AG04450 (cell line): ENCODE results near the gene ZMYM1. TPM values are rescaled to one million over a fixed set of nuclear protein-coding genes. Genes with fewer than 3 reads are reported as not detected.

ENCODE experiments used
- CTCF ChIA-PET: fragments of 300-600, 350-600 bp; formaldehyde crosslinking; extraction: SDS; loops from one replicate; lab custom pipeline; 2022; ENCODE audit warnings: antibody characterized with exemption, inconsistent platforms; lab: Charles Lee
- POLR2A ChIA-PET: fragments of 350-600 bp; formaldehyde crosslinking; extraction: SDS; loops from one replicate; lab custom pipeline; 2021; ENCODE audit warnings: antibody characterized with exemption, inconsistent platforms; lab: Yijun Ruan, JAX
- DNase-seq: peaks from one replicate; pipeline ENCODE4 v3.0.0-alpha.2; 2011; ENCODE audit warnings: low read depth, low spot score
- H3K27ac ChIP-seq: one replicate; pipeline ENCODE4 v1.5.1; 2012; ENCODE audit warnings: low read depth, low read length, control low read depth
- H3K27me3 ChIP-seq: one replicate; pipeline ENCODE4 v1.6.0; 2012; ENCODE audit warnings: low read length; ENCODE audit not compliant: control insufficient read depth, insufficient read depth
- H3K4me3 ChIP-seq: 2 replicates; pipeline ENCODE4 v1.5.1; 2011; ENCODE audit warnings: mild to moderate bottlenecking, low read depth, low read length, control low read depth
- H3K9me3 ChIP-seq: 2 replicates; pipeline ENCODE4 v1.5.1; 2012; ENCODE audit warnings: low read length; ENCODE audit not compliant: control insufficient read depth, insufficient read depth
- polyA plus RNA-seq: library from polyadenylated mRNA; depleted of rRNA; stranded (reverse); fragments of >200 nt; gene quantifications from 2 replicates; pipeline ENCODE4 v1.2.3, GENCODE V29; 2011
- TF ChIP-seq, protein P1 (sequence below): IDR thresholded peaks from 2 replicates; pipeline ENCODE4 v1.5.1; 2011; ENCODE audit warnings: low read depth, low read length, control low read depth, inconsistent platforms

Gene ZMYM1
- polyA plus RNA-seq, 1 experiment: 12.9 TPM

GRCh38 chr1:35032384-35032739, 46.8 kb upstream of the ZMYM1 start:
- CTCF ChIA-PET: interaction anchor here (0.5 to 1.0 kb wide), 2 partner anchors 36 to 46 kb away, joined by 3 to 5 read pairs; no protein-coding TSS in a partner anchor

DNA sequence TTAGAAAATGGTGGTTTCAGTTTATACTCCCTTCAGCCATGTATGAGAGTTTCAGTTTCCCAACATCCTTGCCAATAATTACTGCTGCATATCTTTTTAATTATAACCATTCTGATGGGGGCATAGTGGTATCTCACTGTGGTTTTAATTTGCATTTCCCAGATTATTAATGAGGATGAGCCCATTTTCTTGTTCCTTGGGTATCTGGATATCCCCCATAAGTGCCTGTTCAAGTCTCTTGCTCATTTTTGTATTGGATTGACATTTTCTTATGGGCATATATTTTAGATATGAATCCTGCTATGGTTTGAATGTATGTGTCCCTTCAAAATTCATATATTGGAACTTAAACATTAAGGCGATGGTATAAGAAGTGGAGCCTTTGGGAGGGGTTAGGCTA, 45.8 kb upstream of the ZMYM1 start:
- CTCF ChIA-PET: no interaction called here
- Histone ChIP-seq H3K9me3 (no peaks in the 10 kb centered on the region), H3K27ac (no peak overlapping the region), H3K4me3 (no peak overlapping the region), H3K27me3 (no peaks in the 10 kb centered on the region)
- POLR2A ChIA-PET: no interaction called here
- TF ChIP-seq, protein P1, sequence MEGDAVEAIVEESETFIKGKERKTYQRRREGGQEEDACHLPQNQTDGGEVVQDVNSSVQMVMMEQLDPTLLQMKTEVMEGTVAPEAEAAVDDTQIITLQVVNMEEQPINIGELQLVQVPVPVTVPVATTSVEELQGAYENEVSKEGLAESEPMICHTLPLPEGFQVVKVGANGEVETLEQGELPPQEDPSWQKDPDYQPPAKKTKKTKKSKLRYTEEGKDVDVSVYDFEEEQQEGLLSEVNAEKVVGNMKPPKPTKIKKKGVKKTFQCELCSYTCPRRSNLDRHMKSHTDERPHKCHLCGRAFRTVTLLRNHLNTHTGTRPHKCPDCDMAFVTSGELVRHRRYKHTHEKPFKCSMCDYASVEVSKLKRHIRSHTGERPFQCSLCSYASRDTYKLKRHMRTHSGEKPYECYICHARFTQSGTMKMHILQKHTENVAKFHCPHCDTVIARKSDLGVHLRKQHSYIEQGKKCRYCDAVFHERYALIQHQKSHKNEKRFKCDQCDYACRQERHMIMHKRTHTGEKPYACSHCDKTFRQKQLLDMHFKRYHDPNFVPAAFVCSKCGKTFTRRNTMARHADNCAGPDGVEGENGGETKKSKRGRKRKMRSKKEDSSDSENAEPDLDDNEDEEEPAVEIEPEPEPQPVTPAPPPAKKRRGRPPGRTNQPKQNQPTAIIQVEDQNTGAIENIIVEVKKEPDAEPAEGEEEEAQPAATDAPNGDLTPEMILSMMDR: no peak
- no peak for DNase-seq

More at GRCh38 chr1:35032384-35032739, 46.8 kb upstream of the ZMYM1 start:
- H3K4me3 ChIP-seq: peak overlapping the region; percentile 91
- H3K27me3 ChIP-seq: no peaks in the 10 kb centered on the region
- no peak for DNase-seq
- POLR2A ChIA-PET: interaction anchor here (0.6 to 1.0 kb wide), 3 partner anchors 15 to 47 kb away, joined by 3 to 11 read pairs (median 9); partner anchors contain the start of genes TMEM35B and ZMYM1
- H3K9me3 ChIP-seq: no peaks in the 10 kb centered on the region
- TF ChIP-seq, protein P1: no peak
- no peak overlapping the region for H3K27ac ChIP-seq

DNA sequence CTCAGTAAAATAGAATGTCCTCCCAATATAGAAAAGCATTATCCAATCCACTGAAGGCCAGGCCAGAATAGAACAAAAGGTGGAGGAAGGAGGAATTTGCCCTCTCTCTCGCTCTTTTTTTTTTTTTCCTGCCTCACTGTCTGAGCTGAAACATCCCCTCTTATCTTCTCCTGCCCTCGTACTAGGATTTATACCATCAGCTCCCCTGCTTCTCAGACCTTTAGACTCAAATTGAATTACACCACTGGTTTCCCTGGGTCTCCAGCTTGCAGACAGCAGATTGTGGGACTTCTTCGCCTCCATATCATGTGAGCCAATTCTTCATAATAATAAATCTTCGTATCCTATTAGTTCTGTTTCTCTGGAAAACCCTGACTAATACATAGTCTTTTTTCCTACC, 42.6 kb upstream of the ZMYM1 start:
- Histone ChIP-seq H3K27ac (no peak overlapping the region), H3K27me3 (no peaks in the 10 kb centered on the region), H3K4me3 (no peak overlapping the region), H3K9me3 (no peaks in the 10 kb centered on the region)
- DNase-seq: no peak
- CTCF ChIA-PET: no interaction called here
- TF ChIP-seq, protein P1: no peak
- POLR2A ChIA-PET: no interaction called here

- ChIA-PET CTCF (no interaction called here), POLR2A (no interaction called here)
- no peak for DNase-seq
These were observed 42.0 kb upstream of the ZMYM1 start for GRCh38 chr1:35037206-35037605.

DNA sequence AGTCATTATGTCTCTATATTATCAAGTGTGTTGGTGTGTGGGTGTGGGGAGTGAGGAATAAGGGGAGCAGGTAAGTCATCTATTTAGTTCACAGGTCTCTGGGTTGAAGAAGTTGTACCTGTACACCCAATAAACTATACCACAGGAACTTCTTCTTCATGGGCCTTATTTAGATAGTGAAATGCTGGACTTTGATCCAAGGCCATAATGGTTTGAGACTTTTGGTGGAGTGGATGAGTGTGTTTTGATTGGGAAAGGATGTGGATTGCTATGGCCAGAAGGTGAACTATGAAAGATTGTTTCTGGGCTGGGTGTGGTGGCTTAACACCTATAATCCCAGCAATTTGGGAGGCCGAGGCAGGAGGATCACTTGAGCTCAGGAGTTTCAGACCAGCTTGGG, 40.5 kb upstream of the ZMYM1 start:
- ChIA-PET POLR2A (no interaction called here), CTCF (no interaction called here)
- DNase-seq: no peak
- no peaks in the 10 kb centered on the region for H3K9me3 ChIP-seq
- no peak overlapping the region for H3K4me3 ChIP-seq
- TF ChIP-seq, protein P1: no peak
- H3K27me3 ChIP-seq: peaks cover 3% of the 10 kb centered on the region
- no peak overlapping the region for H3K27ac ChIP-seq

More at GRCh38 chr1:35037206-35037605, 42.0 kb upstream of the ZMYM1 start:
- Histone ChIP-seq H3K9me3 (no peaks in the 10 kb centered on the region), H3K27ac (no peak overlapping the region), H3K27me3 (no peaks in the 10 kb centered on the region), H3K4me3 (no peak overlapping the region)
- TF ChIP-seq, protein P1: no peak
